ENCODE results near the gene CAPN5. TPM values are rescaled to one million over a fixed set of nuclear protein-coding genes. Genes with fewer than 3 reads are reported as not detected.

CAPN5 gene
- total RNA-seq, 1 donor from 2014 or later = 12.8 TPM

GRCh38 chr11:77153276-77154185, 86.8 kb downstream of the CAPN5 start:
- H3K27ac Mint-ChIP-seq (ENCODE audit: unreplicated experiment) = no peak overlapping the region

DNA sequence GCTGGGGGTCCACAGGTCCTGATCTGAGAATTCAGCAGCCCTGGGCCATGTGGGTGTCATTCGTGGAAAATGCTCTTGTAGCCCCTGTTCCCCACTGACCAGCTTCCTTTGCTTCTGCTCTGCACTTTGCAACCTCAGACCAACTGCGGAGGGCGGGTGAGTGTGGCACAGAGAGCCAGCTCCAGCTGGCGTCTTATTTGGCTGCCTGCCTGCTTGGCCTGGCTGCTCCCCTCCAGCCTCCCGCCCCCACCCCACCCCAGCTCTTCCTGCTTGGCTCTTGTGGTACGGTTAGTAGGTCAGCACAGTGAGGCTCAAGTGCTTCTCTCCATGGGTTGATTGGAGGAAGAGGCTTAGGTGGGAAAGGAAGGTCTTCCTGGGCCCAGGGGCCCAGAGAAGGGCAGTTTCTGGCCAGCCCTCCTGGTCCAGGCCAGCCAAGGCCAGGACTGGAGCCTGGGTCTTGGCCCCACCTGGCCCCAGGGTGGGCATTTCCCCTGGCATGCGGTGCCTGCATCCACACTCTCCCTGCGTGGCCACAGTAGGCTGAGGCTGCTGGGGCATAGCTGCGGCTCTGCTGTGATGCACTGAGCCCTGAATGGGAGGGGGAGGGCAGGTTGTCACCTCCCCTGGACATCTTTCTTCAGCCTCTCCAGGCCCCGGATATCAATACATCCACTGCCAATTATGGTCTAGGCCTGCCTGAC, 87.8 kb downstream of the CAPN5 start:
- DNase-seq (ENCODE audit: extremely low spot score, unreplicated experiment) = no peak
- no peak overlapping the region for H3K4me3 Mint-ChIP-seq (ENCODE audit: unreplicated experiment)
- no peak overlapping the region for H3K27ac Mint-ChIP-seq (ENCODE audit: unreplicated experiment)
- H3K27me3 Mint-ChIP-seq (ENCODE audit: unreplicated experiment) = peaks cover 16% of the 10 kb centered on the region
- H3K9me3 Mint-ChIP-seq (ENCODE audit: unreplicated experiment) = no peaks in the 10 kb centered on the region
- TF ChIP-seq CTCF (IDR thresholded peaks at IDR 0.05) = no peak
- no peaks in the 10 kb centered on the region for H3K36me3 Mint-ChIP-seq (ENCODE audit: unreplicated experiment)
- H3K4me1 Mint-ChIP-seq (ENCODE audit: unreplicated experiment) = peaks cover 3% of the 10 kb centered on the region

More at GRCh38 chr11:77153276-77154185, 86.8 kb downstream of the CAPN5 start:
- Mint-ChIP-seq H3K4me1 (ENCODE audit: unreplicated experiment) (peaks cover 3% of the 10 kb centered on the region), H3K9me3 (ENCODE audit: unreplicated experiment) (no peaks in the 10 kb centered on the region), H3K36me3 (ENCODE audit: unreplicated experiment) (no peaks in the 10 kb centered on the region), H3K27me3 (ENCODE audit: unreplicated experiment) (peaks cover 12% of the 10 kb centered on the region), H3K4me3 (ENCODE audit: unreplicated experiment) (no peak overlapping the region)
- TF ChIP-seq CTCF (IDR thresholded peaks at IDR 0.05) = no peak
- DNase-seq (ENCODE audit: extremely low spot score, unreplicated experiment) = no peak

GRCh38 chr11:77155082-77155475, 88.3 kb downstream of the CAPN5 start:
- no peak for TF ChIP-seq CTCF (IDR thresholded peaks at IDR 0.05)

DNA sequence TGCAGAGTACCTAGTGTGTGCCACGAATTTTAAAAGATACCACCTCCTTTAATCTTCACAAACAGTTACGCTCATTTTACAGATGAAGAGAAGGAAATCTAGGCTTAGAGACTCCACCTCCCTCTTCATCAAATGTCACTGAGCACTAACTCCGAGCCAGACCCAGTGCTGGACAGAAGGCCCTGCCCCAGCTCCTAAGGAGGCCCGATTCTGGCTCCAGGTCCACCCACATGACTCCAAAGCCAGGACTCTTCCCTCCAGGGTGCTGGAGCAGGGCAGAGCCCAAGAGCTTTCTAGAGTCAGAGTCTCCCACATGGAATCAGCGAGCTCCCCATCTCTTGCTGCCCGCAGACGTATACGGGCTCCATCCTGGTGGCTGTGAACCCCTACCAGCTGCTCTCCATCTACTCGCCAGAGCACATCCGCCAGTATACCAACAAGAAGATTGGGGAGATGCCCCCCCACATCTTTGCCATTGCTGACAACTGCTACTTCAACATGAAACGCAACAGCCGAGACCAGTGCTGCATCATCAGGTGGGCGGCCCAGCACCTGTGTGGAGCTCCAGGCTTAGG, 88.9 kb downstream of the CAPN5 start:
- H3K27ac Mint-ChIP-seq (ENCODE audit: unreplicated experiment) = no peak overlapping the region
- H3K36me3 Mint-ChIP-seq (ENCODE audit: unreplicated experiment) = no peaks in the 10 kb centered on the region
- no peak for DNase-seq (ENCODE audit: extremely low spot score, unreplicated experiment)
- H3K4me1 Mint-ChIP-seq (ENCODE audit: unreplicated experiment) = peaks cover 3% of the 10 kb centered on the region
- no peaks in the 10 kb centered on the region for H3K9me3 Mint-ChIP-seq (ENCODE audit: unreplicated experiment)
- H3K27me3 Mint-ChIP-seq (ENCODE audit: unreplicated experiment) = peaks cover 21% of the 10 kb centered on the region
- H3K4me3 Mint-ChIP-seq (ENCODE audit: unreplicated experiment) = no peak overlapping the region
- TF ChIP-seq CTCF (IDR thresholded peaks at IDR 0.05) = no peak

More at GRCh38 chr11:77155082-77155475, 88.3 kb downstream of the CAPN5 start:
- Mint-ChIP-seq H3K4me3 (ENCODE audit: unreplicated experiment) (no peak overlapping the region), H3K36me3 (ENCODE audit: unreplicated experiment) (no peaks in the 10 kb centered on the region), H3K9me3 (ENCODE audit: unreplicated experiment) (no peaks in the 10 kb centered on the region), H3K27ac (ENCODE audit: unreplicated experiment) (no peak overlapping the region), H3K4me1 (ENCODE audit: unreplicated experiment) (peaks cover 3% of the 10 kb centered on the region), H3K27me3 (ENCODE audit: unreplicated experiment) (peaks cover 19% of the 10 kb centered on the region)
- DNase-seq (ENCODE audit: extremely low spot score, unreplicated experiment) = no peak

All from osteocyte (in vitro differentiated cells).